ENCODE results near the gene PDE4B.

Gene PDE4B

GRCh38 chr1:66375125-66375524, 582.4 kb downstream of the PDE4B start:
- H3K9ac ChIP-seq: no peak overlapping the region

GRCh38 chr1:66380452-66381212, 587.9 kb downstream of the PDE4B start:
- TF ChIP-seq, protein P1, sequence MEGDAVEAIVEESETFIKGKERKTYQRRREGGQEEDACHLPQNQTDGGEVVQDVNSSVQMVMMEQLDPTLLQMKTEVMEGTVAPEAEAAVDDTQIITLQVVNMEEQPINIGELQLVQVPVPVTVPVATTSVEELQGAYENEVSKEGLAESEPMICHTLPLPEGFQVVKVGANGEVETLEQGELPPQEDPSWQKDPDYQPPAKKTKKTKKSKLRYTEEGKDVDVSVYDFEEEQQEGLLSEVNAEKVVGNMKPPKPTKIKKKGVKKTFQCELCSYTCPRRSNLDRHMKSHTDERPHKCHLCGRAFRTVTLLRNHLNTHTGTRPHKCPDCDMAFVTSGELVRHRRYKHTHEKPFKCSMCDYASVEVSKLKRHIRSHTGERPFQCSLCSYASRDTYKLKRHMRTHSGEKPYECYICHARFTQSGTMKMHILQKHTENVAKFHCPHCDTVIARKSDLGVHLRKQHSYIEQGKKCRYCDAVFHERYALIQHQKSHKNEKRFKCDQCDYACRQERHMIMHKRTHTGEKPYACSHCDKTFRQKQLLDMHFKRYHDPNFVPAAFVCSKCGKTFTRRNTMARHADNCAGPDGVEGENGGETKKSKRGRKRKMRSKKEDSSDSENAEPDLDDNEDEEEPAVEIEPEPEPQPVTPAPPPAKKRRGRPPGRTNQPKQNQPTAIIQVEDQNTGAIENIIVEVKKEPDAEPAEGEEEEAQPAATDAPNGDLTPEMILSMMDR (conservative IDR thresholded peaks at IDR 0.05; ENCODE audit: low read depth, low read length): no peak
- H3K79me2 ChIP-seq (ENCODE audit: insufficient read depth, low read depth): no peaks in the 10 kb centered on the region
- H3K4me3 ChIP-seq (IDR thresholded peaks at IDR 0.05; ENCODE audit: insufficient read depth, low read depth, low read length): no peak overlapping the region
- H3K27ac ChIP-seq: no peak overlapping the region
- no peaks in the 10 kb centered on the region for H3K27me3 ChIP-seq (ENCODE audit: insufficient read depth, low read depth)
- no peak overlapping the region for H3K9ac ChIP-seq
- H4K20me1 ChIP-seq (ENCODE audit: insufficient read depth): no peaks in the 10 kb centered on the region
- no peak overlapping the region for H2AFZ ChIP-seq (ENCODE audit: low read depth)
- H3K4me2 ChIP-seq: peak overlapping the region; percentile 7; the same call in 1 of the 2 replicates
- peaks cover 18% of the 10 kb centered on the region for H3K4me1 ChIP-seq (ENCODE audit: low read depth, poor library complexity, severe bottlenecking)
- H3K36me3 ChIP-seq (ENCODE audit: insufficient read depth): no peaks in the 10 kb centered on the region

More at GRCh38 chr1:66375125-66375524, 582.4 kb downstream of the PDE4B start:
- TF ChIP-seq, protein P1 (conservative IDR thresholded peaks at IDR 0.05; ENCODE audit: low read depth, low read length): no peak
- Histone ChIP-seq H3K4me3 (IDR thresholded peaks at IDR 0.05; ENCODE audit: insufficient read depth, low read depth, low read length) (no peak overlapping the region), H3K27me3 (ENCODE audit: insufficient read depth, low read depth) (no peaks in the 10 kb centered on the region), H4K20me1 (ENCODE audit: insufficient read depth) (no peaks in the 10 kb centered on the region), H3K4me1 (ENCODE audit: low read depth, poor library complexity, severe bottlenecking) (peaks cover 30% of the 10 kb centered on the region), H2AFZ (ENCODE audit: low read depth) (peak overlapping the region; percentile 51), H3K36me3 (ENCODE audit: insufficient read depth) (no peaks in the 10 kb centered on the region), H3K79me2 (ENCODE audit: insufficient read depth, low read depth) (no peaks in the 10 kb centered on the region), H3K4me2 (peak overlapping the region; percentile 83), H3K27ac (peak overlapping the region; percentile 48; the same call in 1 of the 2 replicates)

DNA sequence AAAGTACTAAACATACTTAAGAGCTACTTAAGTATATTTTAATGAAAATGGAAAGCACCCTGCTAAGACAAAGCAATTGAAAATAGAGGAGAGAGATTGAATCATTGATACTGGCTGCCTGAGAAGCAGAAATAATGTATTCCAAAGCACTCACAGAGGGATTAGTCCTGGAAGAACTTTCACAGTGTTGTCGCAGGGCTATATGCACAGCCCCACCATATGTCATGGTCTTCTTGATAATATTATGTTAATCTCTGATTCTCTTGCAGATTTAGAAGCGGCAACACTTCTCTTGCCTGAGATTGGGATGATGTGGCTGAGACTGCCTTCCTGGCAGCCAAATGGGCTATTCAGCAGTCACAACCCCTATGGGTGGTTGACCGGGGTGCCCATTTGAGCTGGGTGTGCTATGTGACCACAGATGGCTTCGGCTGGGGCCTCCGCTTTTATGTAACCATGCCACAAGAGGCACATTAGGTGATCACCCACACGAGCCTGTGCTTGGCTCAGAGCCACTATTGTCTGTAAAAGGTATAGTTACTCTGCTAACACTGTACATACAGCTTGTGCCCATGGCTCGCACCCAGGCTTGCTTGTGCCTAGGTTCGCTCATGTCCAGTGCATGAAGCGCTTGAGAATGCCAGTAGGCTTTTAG, 589.1 kb downstream of the PDE4B start:
- H3K4me1 ChIP-seq (ENCODE audit: low read depth, poor library complexity, severe bottlenecking): peaks cover 12% of the 10 kb centered on the region
- no peak overlapping the region for H3K4me3 ChIP-seq (IDR thresholded peaks at IDR 0.05; ENCODE audit: insufficient read depth, low read depth, low read length)
- no peak overlapping the region for H2AFZ ChIP-seq (ENCODE audit: low read depth)
- no peak overlapping the region for H3K27ac ChIP-seq
- H4K20me1 ChIP-seq (ENCODE audit: insufficient read depth): no peaks in the 10 kb centered on the region
- H3K36me3 ChIP-seq (ENCODE audit: insufficient read depth): no peaks in the 10 kb centered on the region
- H3K9ac ChIP-seq: no peak overlapping the region
- H3K79me2 ChIP-seq (ENCODE audit: insufficient read depth, low read depth): no peaks in the 10 kb centered on the region
- TF ChIP-seq, protein P1 (conservative IDR thresholded peaks at IDR 0.05; ENCODE audit: low read depth, low read length): no peak
- no peaks in the 10 kb centered on the region for H3K27me3 ChIP-seq (ENCODE audit: insufficient read depth, low read depth)
- no peak overlapping the region for H3K4me2 ChIP-seq

GRCh38 chr1:66383168-66383567, 590.5 kb downstream of the PDE4B start:
- no peaks in the 10 kb centered on the region for H3K27me3 ChIP-seq (ENCODE audit: insufficient read depth, low read depth)
- TF ChIP-seq, protein P1 (conservative IDR thresholded peaks at IDR 0.05; ENCODE audit: low read depth, low read length): no peak
- H3K9ac ChIP-seq: no peak overlapping the region
- no peaks in the 10 kb centered on the region for H4K20me1 ChIP-seq (ENCODE audit: insufficient read depth)
- H3K27ac ChIP-seq: no peak overlapping the region
- no peak overlapping the region for H3K4me2 ChIP-seq
- no peaks in the 10 kb centered on the region for H3K79me2 ChIP-seq (ENCODE audit: insufficient read depth, low read depth)
- no peak overlapping the region for H2AFZ ChIP-seq (ENCODE audit: low read depth)
- H3K36me3 ChIP-seq (ENCODE audit: insufficient read depth): no peaks in the 10 kb centered on the region
- no peak overlapping the region for H3K4me3 ChIP-seq (IDR thresholded peaks at IDR 0.05; ENCODE audit: insufficient read depth, low read depth, low read length)
- H3K4me1 ChIP-seq (ENCODE audit: low read depth, poor library complexity, severe bottlenecking): peaks cover 12% of the 10 kb centered on the region

Data from KMS-11 (cell line).